ENCODE data around the gene TRPM3.

Gene TRPM3

GRCh38 chr9:70947086-70947485 lies 174.3 kb downstream of the TRPM3 start:
- DNase-seq: no peak

DNA sequence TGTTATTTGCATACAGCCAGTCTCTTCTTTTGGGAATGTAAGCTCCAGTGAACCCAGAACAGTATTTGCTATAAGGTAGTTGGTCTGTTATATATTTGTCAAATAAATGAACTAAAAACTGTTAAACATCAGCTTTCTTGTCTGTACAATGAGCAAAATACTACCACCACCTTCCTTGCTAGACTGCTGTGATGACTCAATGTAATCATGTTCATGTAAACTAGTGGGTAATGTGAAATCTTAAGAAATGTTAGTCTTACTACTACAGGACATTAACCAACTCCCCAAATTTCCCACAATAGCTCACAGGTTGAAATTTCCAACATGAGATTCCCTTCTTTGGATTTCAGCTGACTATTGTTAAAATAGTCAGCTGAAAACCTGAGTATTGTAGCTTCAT lies 176.1 kb downstream of the TRPM3 start:
- DNase-seq: no peak

- no peak for DNase-seq
These were observed 180.2 kb downstream of the TRPM3 start for GRCh38 chr9:70941191-70941590.

DNA sequence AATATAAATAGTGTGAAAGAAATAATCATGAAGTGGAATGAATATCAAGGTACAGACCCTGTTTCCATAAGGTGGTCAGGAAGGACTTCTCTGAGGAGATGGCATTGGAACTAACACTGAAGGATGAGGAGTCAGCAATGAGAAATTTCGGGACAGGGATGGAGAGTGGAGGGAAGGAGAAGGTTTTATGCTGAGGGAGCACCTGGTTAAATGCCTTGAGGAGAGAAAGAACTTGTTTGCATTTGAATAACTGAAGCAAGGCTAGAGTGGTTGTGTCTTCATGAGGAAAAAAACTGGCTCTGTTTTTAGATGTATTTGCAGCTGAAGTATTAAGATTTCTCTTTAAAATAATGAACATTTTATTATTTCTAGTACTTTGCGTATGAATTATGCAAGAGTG lies 180.8 kb downstream of the TRPM3 start:
- DNase-seq: no peak

GRCh38 chr9:70936536-70936935 lies 184.9 kb downstream of the TRPM3 start:
- no peak for DNase-seq

- no peak for DNase-seq
These were observed 185.6 kb downstream of the TRPM3 start for GRCh38 chr9:70935856-70936255.

DNA sequence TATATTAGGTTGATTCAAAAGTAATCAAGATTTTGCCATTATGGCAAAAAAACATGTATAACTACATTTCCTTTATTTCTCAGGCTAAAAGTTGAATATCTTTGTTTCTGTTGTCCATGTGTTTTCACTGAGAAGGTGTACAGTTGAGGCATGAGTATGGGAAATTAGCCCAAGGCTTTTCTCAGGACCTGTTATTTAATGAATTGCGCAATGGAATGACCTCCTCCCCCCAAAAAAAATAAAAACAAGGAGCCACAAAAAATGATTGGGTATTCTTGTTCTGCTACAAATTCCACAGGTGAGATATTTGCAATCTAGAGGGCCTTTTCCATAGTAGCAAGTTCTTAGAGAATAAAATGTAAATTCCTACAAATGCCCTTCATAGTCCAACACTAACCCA lies 186.8 kb downstream of the TRPM3 start:
- DNase-seq: no peak

- DNase-seq: no peak
These were observed 188.1 kb downstream of the TRPM3 start for GRCh38 chr9:70933321-70933720.

DNA sequence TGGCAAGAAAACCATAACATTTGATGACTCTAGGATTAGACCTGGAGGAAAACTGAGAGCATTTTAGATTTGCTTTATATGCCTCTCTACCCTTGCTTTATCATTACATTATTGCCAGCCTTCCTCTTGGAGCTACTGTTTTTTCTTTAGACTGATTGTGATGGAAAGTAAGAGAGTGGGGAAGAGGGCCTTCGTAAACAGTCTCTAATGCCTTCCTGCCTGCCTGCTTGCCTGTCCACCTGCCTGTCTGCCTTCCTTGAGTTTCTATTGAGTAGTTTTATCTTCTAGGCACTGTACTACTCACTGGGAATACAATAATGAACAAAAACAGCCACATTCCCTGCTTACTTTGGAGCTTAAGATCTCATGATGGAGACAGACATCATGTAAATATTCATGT lies 189.3 kb downstream of the TRPM3 start:
- no peak for DNase-seq

GRCh38 chr9:70927530-70927929 lies 193.9 kb downstream of the TRPM3 start:
- DNase-seq: peak in 2 of 14 donors; percentile 3 to 19

- DNase-seq: peak in 4 of 14 donors; percentile 3 to 83 (median 14)
These were observed 196.4 kb downstream of the TRPM3 start for GRCh38 chr9:70924895-70925547.

DNA sequence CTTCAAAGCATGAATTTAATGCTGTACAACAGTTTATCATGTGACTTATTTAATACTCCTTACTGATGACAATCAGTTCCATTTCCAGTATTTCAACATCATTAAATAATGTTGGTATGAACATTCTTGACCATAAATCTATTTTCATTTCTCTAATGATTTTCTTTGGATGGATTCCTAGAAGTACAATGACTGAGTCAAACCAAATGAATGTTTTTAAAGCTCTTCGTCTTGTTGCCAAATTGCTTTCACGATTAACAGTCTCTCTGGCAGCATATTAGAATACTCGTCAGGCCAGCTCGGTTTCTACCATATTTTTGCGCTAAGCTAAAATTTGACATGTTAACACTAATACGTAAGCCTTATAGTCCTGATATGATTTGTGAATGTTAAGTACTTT lies 197.0 kb downstream of the TRPM3 start:
- no peak for DNase-seq

GRCh38 chr9:70923961-70924360 lies 197.5 kb downstream of the TRPM3 start:
- DNase-seq: peak in 1 of 14 donors; percentile 35

DNA sequence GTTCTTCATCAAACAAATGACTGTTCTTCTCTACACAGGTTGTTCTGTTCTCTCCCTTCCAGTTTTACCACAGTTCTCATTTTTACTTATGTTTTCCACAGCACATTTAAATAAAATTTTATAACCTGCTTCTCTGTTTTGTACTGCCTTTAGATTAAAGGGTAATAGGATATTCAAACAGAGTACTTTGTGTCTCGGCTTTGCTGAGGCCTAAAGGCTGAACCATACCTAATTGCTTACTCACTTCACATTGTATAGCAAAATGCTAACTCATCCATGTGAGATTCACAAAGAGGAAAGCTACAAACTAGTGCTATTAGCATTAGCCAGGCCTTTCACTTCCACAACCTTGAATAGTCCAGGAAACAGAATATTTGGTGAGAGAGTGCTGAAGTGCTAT lies 200.3 kb downstream of the TRPM3 start:
- DNase-seq: no peak

DNA sequence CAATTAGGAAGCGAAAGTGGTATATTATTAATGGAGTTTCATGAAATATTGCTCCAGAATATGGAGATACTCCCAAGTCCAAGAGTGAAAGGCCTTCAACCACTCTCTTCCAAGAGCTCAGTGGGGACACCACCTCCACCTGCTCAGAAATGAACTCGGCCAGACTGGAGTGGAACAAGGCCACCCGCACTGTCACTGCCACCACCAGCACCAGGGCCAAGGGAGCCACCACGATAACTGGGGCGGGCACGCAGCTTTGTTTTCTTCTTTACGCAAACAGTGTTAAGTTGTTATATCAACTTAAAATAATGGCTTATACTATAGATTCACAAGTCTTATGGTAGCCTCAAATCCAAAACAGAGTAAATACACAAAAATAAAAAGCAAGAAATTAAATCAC lies 204.1 kb downstream of the TRPM3 start:
- DNase-seq: peak in 1 of 14 donors; percentile 30

DNA sequence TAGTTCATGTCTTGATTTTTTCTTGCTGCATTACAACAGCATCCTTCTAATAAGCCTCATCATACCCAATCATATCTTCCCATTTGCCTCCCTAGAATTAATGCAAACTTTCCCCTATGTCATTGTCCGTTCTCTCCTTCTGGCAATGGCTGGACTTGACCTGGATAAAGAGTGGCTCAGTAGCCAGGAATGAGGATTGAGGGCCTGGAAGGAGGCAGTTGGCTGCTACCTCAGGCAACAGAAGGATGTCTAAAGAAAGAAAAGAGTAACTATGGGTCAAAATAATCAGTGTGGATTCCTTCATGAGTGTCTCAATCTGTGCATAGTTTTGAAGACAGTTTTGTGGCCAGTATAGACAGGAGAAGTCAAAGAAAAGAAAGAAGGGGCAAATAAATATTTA lies 209.6 kb downstream of the TRPM3 start:
- peak in 1 of 14 donors; percentile 64 for DNase-seq

DNA sequence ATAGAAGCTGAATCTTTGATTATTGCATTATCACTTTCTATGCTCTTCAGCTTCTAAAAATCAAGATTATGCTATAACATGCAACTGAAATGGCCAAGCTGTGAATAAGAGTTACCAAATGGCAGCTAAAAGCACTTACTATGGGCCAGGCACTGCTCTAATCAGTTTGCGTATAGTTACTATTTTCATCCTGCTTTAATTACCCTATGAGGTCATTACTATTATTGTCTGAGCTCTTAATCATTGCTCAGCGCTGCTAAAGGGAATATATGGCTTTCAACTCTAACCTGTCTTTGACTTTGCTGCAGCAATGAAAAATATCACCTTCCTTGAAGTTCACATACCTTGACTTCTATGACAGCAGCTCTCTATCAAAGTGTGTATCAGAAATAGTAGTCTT lies 210.8 kb downstream of the TRPM3 start:
- no peak for DNase-seq

DNA sequence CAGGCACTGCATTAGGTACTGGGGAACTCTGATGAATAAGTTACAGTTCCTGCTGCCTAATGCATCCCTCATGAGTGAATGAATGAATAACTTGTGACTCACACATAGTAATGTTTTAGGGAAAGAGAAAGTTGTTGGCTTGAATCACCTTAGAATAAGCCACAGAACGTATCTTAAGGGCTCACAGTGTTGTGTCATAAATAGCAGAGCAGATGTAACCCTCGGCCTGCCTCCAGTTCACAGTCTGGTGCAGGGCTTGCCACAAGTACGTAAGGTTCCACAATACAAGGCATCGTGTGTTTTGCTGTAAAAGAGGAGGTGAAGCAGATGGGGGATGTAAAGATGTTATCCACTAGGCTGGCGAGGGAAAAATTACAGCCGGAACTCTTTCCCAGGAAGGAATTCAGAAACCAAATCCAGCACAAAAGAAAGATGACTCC lies 218.7 kb downstream of the TRPM3 start:
- peak in 2 of 14 donors; percentile 5 to 86 for DNase-seq

- DNase-seq: no peak
These were observed 219.2 kb downstream of the TRPM3 start for GRCh38 chr9:70902171-70902570.

GRCh38 chr9:70901746-70902145 lies 219.7 kb downstream of the TRPM3 start:
- no peak for DNase-seq

DNA sequence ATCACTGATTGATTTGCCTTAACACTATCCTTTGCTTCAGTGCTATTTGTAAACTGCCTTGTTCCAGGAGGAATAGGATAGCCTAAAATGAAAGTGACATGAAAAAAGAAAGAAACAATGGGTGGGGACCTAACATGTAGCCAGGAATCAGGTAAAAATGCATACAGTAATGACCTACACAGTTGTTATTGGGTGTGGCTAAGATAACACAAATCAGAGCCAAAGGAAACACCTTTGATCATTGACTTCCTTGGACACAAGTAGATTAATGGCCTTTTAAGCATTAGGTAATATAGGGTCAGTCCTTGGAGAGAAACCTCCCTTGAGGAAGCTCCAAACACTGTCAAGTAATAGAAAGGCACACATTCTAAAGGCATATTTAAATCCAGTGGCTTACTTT lies 220.4 kb downstream of the TRPM3 start:
- DNase-seq: no peak

DNA sequence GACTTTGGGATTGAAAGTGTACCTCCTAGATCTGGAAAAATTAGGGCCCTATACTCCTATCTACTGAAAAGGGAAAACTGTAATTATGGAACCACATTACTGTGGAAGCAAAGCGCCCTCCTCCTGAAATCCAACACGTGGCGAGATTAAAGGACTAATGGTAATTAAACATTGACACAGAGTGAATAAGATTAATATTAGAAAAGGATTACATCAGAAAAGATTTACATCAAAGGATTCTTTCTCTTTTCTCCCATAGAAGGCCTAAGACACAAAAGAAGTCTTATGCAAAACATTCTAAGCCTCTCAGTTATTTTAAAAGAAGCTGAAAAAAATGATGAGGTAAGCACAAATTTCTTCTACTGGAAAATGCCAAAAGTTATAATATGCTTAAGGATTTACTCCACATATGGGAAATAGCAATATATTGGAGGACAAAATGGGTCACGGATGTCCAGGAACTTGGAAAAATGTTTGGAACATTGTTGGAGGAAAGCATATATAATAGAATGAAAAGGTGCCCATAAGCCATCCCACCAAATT lies 227.8 kb downstream of the TRPM3 start:
- DNase-seq: no peak

DNA sequence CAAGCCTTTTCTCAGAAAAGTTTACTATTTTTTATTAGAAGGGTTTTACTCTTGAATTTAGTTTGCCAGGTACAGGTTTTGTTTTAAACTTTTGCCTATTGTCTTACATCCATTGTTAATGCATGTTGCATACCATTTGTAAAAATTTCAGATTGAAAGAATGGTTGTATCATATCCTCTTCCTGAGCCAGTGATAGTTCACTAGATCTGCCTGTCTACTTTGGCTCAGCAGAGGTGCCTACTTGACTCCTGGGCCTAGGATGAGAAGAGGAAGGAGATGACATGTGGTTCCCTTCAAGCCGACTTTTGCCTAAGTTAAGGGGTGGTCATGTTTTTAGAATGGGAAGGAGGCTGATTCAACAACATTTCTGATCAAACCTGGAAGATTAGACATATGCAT lies 232.9 kb downstream of the TRPM3 start:
- DNase-seq: no peak

DNA sequence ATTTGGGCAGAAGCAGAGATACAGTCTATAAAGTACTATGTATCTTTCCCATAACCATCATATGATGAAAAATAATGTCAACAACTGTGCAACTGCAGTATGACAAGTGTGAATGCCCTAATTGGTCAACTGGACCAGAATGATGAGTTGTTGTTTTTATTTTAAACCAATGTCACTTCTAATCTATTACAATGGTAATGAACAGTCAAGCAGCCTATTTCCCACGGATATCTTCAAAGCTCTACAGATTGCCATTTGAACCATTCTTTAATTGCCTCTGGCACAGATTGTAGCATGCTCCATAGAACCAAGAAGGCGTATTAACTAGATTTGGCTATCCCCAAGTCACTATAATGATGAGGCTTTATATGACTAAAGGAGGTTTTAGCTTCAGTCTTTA lies 233.6 kb downstream of the TRPM3 start:
- no peak for DNase-seq
